Measurements from ENCODE around the gene FANCC.

DNA sequence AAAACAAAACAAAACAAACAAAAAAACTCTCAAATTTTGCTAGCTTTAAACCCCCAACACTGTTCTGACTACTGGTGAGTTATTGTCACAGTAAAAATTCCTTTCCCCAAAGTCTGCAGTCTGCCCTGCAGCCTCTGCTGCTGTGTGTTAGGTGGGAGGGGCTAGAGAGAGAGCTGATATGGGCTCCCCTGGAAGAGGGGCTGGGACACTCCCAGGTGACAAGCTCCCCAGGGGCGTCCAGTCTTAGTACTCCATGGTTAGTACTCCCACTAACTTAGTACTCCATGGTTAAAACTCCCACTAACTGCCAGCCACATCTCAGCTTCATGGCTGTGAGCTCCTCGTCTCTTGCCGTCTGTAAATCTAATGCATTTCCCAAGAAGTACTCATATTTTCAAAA lies 191.9 kb downstream of the FANCC start:
- TF ChIP-seq, protein P1, sequence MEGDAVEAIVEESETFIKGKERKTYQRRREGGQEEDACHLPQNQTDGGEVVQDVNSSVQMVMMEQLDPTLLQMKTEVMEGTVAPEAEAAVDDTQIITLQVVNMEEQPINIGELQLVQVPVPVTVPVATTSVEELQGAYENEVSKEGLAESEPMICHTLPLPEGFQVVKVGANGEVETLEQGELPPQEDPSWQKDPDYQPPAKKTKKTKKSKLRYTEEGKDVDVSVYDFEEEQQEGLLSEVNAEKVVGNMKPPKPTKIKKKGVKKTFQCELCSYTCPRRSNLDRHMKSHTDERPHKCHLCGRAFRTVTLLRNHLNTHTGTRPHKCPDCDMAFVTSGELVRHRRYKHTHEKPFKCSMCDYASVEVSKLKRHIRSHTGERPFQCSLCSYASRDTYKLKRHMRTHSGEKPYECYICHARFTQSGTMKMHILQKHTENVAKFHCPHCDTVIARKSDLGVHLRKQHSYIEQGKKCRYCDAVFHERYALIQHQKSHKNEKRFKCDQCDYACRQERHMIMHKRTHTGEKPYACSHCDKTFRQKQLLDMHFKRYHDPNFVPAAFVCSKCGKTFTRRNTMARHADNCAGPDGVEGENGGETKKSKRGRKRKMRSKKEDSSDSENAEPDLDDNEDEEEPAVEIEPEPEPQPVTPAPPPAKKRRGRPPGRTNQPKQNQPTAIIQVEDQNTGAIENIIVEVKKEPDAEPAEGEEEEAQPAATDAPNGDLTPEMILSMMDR (IDR thresholded peaks at IDR 0.05 in 8 of 11, conservative IDR thresholded peaks at IDR 0.05 in 3 of 11) = no peak
- TF ChIP-seq POLR2A (IDR thresholded peaks at IDR 0.05) = no peak

Data from spleen (tissue), 7 donors.